GM12878 (cell line): ENCODE results near the gene MACROD2. TPM values are rescaled to one million over a fixed set of nuclear protein-coding genes. Genes with fewer than 3 reads are reported as not detected.
A peak's percentile ranks its signal among the peaks of the same experiment; 100 is the strongest.

Source experiments
- BCL11A ChIP-seq: IDR thresholded peaks from 2 replicates; pipeline ENCODE4 v1.6.1; 2011; ENCODE audit warnings: low read depth, low read length
- BRCA1 ChIP-seq: IDR thresholded peaks from 2 replicates; pipeline ENCODE4 v1.6.1; 2011; ENCODE audit warnings: low read depth, low read length, improper control_type of control experiment
- CREM ChIP-seq: IDR thresholded peaks from 2 replicates; pipeline ENCODE4 v1.6.1; 2014; ENCODE audit warnings: antibody characterized with exemption, low read depth
- E2F8 ChIP-seq: fragments of 450-650 bp; IDR thresholded peaks from 2 replicates; pipeline ENCODE4 v1.6.1; 2018; ENCODE audit warnings: mild to moderate bottlenecking, low read depth, moderate library complexity; ENCODE audit not compliant: partially characterized antibody
- EGR1 ChIP-seq, 2 experiments: IDR thresholded peaks; 1 replicate in 1 of 2; 2 replicates in 1 of 2; pipeline ENCODE4 v1.6.1; 2011 to 2012; ENCODE audit warnings: low read depth in 2 of 2, low read length in 2 of 2, borderline replicate concordance in 1 of 2, mild to moderate bottlenecking in 1 of 2, moderate library complexity in 1 of 2
- EP300 ChIP-seq, 2 experiments: fragments of 150-350 bp in 1 of 2; IDR thresholded peaks; 2 replicates each; pipeline ENCODE4 v1.6.1; 2011 to 2012; ENCODE audit warnings: low read depth in 2 of 2, low read length in 2 of 2, borderline replicate concordance in 1 of 2, improper control_type of control experiment in 1 of 2, inconsistent platforms in 1 of 2; ENCODE audit not compliant: control insufficient read depth in 1 of 2
- FOS ChIP-seq: IDR thresholded peaks from 3 replicates; pipeline ENCODE4 v1.6.1; 2011; ENCODE audit warnings: borderline replicate concordance; ENCODE audit not compliant: insufficient read length; ENCODE audit errors: extremely low read depth
- FOXK2 ChIP-seq: fragments of 450-650 bp; IDR thresholded peaks from 2 replicates; pipeline ENCODE4 v1.6.1; 2017; ENCODE audit warnings: mild to moderate bottlenecking, moderate library complexity
- GATAD2B ChIP-seq: fragments of 450-650 bp; conservative IDR thresholded peaks from 2 replicates; pipeline ENCODE4 v1.6.1; 2017; ENCODE audit warnings: low read depth, mild to moderate bottlenecking, moderate library complexity
- HCFC1 ChIP-seq: fragments of 150-350 bp; IDR thresholded peaks from 2 replicates; pipeline ENCODE4 v1.6.1; 2014; ENCODE audit warnings: low read length
- HDAC2 ChIP-seq: fragments of 200-600 bp; sonication (generic); IDR thresholded peaks from 2 replicates; pipeline ENCODE4 v1.6.1; 2017
- HDAC6 ChIP-seq: fragments of 200-600 bp; sonication (generic); IDR thresholded peaks from one replicate; pipeline ENCODE4 v1.8.0; 2017; ENCODE audit warnings: antibody characterized with exemption; ENCODE audit not compliant: unreplicated experiment
- JUND ChIP-seq: IDR thresholded peaks from 2 replicates; pipeline ENCODE4 v1.6.1; 2012; ENCODE audit warnings: low read depth, mild to moderate bottlenecking, low read length, improper control_type of control experiment, moderate library complexity
- LARP7 ChIP-seq: fragments of 450-650 bp; IDR thresholded peaks from 2 replicates; pipeline ENCODE4 v1.6.1; 2017; ENCODE audit warnings: mild to moderate bottlenecking
- MYC ChIP-seq: IDR thresholded peaks from 2 replicates; pipeline ENCODE4 v1.6.1; 2011; ENCODE audit warnings: mild to moderate bottlenecking, low read length, moderate library complexity, inconsistent platforms; ENCODE audit not compliant: insufficient read depth, insufficient replicate concordance, insufficient read length, severe bottlenecking
- NFXL1 ChIP-seq: fragments of 450-650 bp; IDR thresholded peaks from 2 replicates; pipeline ENCODE4 v1.6.1; 2017; ENCODE audit warnings: antibody characterized with exemption, mild to moderate bottlenecking, borderline replicate concordance
- NFYA ChIP-seq: IDR thresholded peaks from 2 replicates; pipeline ENCODE4 v1.6.1; 2011; ENCODE audit warnings: low read depth, mild to moderate bottlenecking, low read length, improper control_type of control experiment, borderline replicate concordance
- NFYB ChIP-seq: IDR thresholded peaks from 2 replicates; pipeline ENCODE4 v1.6.1; 2011; ENCODE audit warnings: low read depth, mild to moderate bottlenecking, low read length, improper control_type of control experiment, moderate library complexity; ENCODE audit not compliant: insufficient read depth
- SKIL ChIP-seq: fragments of 450-650 bp; IDR thresholded peaks from 2 replicates; pipeline ENCODE4 v1.6.1; 2017; ENCODE audit warnings: mild to moderate bottlenecking, low read depth, inconsistent platforms; ENCODE audit not compliant: poor library complexity, severe bottlenecking
- SUPT20H ChIP-seq: IDR thresholded peaks from 2 replicates; pipeline ENCODE4 v1.6.1; 2011; ENCODE audit warnings: low read depth, mild to moderate bottlenecking, low read length, moderate library complexity, borderline replicate concordance; ENCODE audit not compliant: control insufficient read depth
- ZBED1 ChIP-seq: IDR thresholded peaks from 2 replicates; pipeline ENCODE4 v1.6.1; 2016; ENCODE audit warnings: borderline replicate concordance
- ZNF24 ChIP-seq: fragments of 450-650 bp; IDR thresholded peaks from 2 replicates; pipeline ENCODE4 v1.6.1; 2017; ENCODE audit warnings: antibody characterized with exemption, mild to moderate bottlenecking
- ZNF384 ChIP-seq: IDR thresholded peaks from 2 replicates; pipeline ENCODE4 v1.6.1; 2012; ENCODE audit warnings: low read depth, mild to moderate bottlenecking, low read length, improper control_type of control experiment, borderline replicate concordance
- ZSCAN29 ChIP-seq: fragments of 450-650 bp; IDR thresholded peaks from 2 replicates; pipeline ENCODE4 v1.6.1; 2017; ENCODE audit warnings: mild to moderate bottlenecking, moderate library complexity
- polyA plus RNA-seq, 11 experiments: library from polyadenylated mRNA; depleted of rRNA in 4 of 11; unstranded in 6 of 11; stranded (reverse) in 5 of 11; fragments of >200 nt; fragmentation: Nextera tagmentation in 4 of 11; fragmentation: Illumina TruSeq in 1 of 11; extraction: Ambion mirVana in 4 of 11; extraction: Trizol in 1 of 11; gene quantifications; 1 replicate in 1 of 11; 2 replicates in 10 of 11; pipeline versions ENCODE4 v1.2.1 to v1.2.3, GENCODE V29; 2011 to 2016; ENCODE audit warnings: inconsistent platforms in 2 of 11, missing spikeins in 2 of 11, low read depth in 1 of 11
- total RNA-seq, 4 experiments: library from RNA; depleted of rRNA in 3 of 4; stranded (reverse); fragments of >200 nt in 3 of 4; fragmentation: Illumina TruSeq in 1 of 4; extraction: Trizol in 1 of 4; gene quantifications; 2 replicates each; pipeline versions ENCODE4 v1.2.1 to v1.2.3, GENCODE V29; 2013 to 2021
- TF ChIP-seq, protein P1 (sequence below): fragments of 450-650 bp; IDR thresholded peaks from 2 replicates; pipeline ENCODE4 v1.6.1; 2016; ENCODE audit warnings: mild to moderate bottlenecking

MACROD2 gene
- total and polyA plus RNA-seq, 10 of the 15 experiments (the other 5 are each of a cell fraction or from before 2014, with no cell fraction given), result 1.1 to 21.5 (median 2.2) TPM

- TF ChIP-seq FOXK2 (no peak), ZSCAN29 (no peak), SUPT20H (no peak), SKIL (peak; percentile 87), JUND (no peak), MYC (no peak), ZNF384 (no peak), LARP7 (no peak), ZBED1 (no peak), NFYB (no peak), E2F8 (peak; percentile 56), HDAC2 (no peak), EP300 (IDR thresholded peaks at IDR 0.05; ENCODE audit: borderline replicate concordance in 1 of 2, control insufficient read depth in 1 of 2, low read depth in 2 of 2, low read length in 2 of 2) (no peak; a peak in 1 of 4 replicates), FOS (no peak), HDAC6 (no peak), GATAD2B (no peak), NFYA (no peak), EGR1 (IDR thresholded peaks at IDR 0.05; ENCODE audit: borderline replicate concordance in 1 of 2, low read depth in 2 of 2, low read length in 2 of 2) (no peak), HCFC1 (no peak), NFXL1 (no peak), BRCA1 (no peak), BCL11A (peak; percentile 64; the same call in 1 of the 2 replicates), ZNF24 (peak; percentile 48; the same call in 1 of the 2 replicates), CREM (no peak)
- TF ChIP-seq, protein P1, sequence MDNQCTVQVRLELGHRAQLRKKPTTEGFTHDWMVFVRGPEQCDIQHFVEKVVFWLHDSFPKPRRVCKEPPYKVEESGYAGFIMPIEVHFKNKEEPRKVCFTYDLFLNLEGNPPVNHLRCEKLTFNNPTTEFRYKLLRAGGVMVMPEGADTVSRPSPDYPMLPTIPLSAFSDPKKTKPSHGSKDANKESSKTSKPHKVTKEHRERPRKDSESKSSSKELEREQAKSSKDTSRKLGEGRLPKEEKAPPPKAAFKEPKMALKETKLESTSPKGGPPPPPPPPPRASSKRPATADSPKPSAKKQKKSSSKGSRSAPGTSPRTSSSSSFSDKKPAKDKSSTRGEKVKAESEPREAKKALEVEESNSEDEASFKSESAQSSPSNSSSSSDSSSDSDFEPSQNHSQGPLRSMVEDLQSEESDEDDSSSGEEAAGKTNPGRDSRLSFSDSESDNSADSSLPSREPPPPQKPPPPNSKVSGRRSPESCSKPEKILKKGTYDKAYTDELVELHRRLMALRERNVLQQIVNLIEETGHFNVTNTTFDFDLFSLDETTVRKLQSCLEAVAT, result no peak
Observed at GRCh38 chr20:15923030-15923776, 1927.9 kb downstream of the MACROD2 start (continued).
